NCI-H128 (cell line): ENCODE data around the gene TRAPPC12.
"Not testable (repeated sequence)": the region's sequence is repeated elsewhere in the genome, so short reads cannot be mapped to it uniquely, and the experiment has no call there.

Experiments used
- DNase-seq: peaks from one replicate; lab custom pipeline; 2025; ENCODE audit not compliant: unreplicated experiment; lab: John Stamatoyannopoulos, UW

TRAPPC12 gene

DNA sequence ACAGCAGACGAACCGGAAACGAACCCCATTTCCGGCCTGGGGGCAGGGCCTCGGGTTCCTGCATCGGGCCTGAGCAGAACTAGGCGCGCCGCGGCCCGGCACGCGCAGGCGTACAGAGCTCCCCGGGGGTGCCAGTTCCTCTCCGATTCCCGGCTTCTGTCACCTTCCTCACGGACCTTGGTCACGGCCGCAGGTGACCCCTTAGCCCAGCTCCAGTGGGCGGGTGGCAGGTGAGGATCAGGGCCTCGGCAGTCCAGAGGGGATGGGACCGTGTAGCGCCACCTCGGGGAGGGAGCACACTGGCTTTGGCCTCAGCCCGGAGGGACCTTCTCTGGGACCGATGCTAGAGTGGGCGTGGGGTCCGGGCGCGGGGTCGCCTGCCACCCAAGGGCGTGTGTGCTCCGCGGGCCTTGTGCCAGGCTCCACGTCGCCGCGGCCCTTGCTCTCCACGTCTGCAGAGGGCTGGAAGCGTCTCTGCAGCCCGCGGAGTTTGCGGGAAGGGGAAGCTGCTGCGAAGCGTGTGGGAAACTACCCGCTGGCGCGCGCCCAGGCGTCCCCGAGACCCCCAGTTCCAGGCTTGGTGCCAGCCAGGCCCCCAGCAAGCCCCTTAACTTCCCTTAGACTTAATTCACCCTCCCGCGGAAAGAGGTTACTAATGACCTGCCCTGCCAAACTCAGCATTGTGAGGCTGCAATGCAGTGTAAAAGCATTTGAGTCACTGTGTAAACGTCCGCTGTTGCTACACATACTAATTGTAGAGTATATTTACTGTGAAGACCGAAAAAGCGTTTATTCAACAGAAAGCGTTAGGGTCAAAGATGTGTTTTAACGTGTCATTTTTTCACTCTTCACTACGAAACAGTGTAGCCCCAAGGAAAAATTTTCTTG is at the start of gene TRAPPC12:
Gene TRAPPC12 (plus strand): TSS at position 48 of the 888 bp plus-strand sequence. CDS start 7,930 bp downstream, outside the sequence.
- peak; percentile 87 for DNase-seq

- no peak for DNase-seq
Measured at GRCh38 chr2:3332133-3332532, 47.4 kb upstream of the TRAPPC12 start.

- DNase-seq, result no peak
Measured at GRCh38 chr2:3334392-3335345, 44.8 kb upstream of the TRAPPC12 start.

GRCh38 chr2:3336844-3337243 is 42.6 kb upstream of the TRAPPC12 start:
- no peak for DNase-seq

DNA sequence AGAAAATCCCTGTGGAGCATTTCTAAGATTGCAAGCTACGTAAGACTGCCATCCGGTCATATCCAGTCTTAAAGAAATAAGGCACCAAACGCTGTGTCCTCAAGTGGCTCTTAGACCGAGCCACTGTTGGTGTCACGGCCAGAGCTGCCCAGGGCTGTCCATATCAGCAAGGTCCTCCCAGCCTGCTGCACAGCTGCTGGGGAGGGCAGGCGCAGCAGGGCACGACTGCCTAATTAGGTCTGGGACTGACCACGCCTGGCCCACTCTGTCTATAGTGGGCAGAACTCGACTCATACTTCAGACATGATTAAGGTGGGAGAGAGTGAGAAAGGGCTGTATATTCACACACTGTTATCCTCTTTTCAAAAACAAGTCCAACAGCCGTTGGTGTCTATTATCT is 41.2 kb upstream of the TRAPPC12 start:
- DNase-seq, result no peak

GRCh38 chr2:3340144-3340543 is 39.4 kb upstream of the TRAPPC12 start:
- no peak for DNase-seq

- DNase-seq, result no peak
Measured at GRCh38 chr2:3341336-3341735, 38.2 kb upstream of the TRAPPC12 start.

DNA sequence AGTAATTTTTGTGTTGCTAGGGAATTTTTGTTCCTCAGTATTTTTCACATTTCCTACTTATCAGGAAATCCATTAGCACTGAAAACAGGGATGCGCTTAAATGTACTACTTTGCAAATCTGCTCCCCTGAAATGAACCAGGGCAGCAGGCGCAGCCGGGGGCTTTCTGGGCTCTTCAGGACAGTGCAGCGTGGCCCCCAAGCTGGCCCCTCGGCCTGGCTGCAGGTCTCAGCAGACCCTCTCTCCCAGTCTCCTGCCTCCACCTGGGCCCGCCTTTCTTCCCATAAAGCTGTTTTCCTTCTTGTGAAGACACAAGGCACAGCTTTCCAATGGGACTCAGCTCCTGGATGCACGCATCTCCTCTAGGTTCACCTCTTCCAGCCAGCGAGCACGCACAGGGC is 37.2 kb upstream of the TRAPPC12 start:
- no peak for DNase-seq

DNA sequence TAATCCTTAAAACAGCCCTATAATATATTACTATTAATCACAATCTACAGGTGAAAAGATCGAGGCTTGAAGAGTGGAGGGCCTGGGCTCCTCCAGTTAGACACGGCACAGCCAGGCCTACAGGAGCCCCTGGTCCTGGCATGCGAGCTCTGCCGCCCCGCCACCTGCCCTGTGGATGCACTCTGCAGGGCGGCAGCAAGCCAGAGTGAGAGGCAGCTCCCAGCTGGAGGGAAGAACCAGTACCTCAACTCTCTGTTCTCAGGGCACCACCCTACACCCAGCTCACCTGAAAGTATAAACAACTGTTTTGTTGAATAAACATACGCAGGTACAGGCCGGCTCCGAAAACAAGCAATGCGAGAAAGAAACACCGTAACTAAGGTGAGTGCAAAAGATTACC is 36.5 kb upstream of the TRAPPC12 start:
- no peak for DNase-seq

GRCh38 chr2:3344897-3345296 is 34.6 kb upstream of the TRAPPC12 start:
- DNase-seq, result no peak

- DNase-seq, result no peak
Measured at GRCh38 chr2:3345621-3346020, 33.9 kb upstream of the TRAPPC12 start.

- DNase-seq, result no peak
Measured at GRCh38 chr2:3348767-3349166, 30.7 kb upstream of the TRAPPC12 start.

DNA sequence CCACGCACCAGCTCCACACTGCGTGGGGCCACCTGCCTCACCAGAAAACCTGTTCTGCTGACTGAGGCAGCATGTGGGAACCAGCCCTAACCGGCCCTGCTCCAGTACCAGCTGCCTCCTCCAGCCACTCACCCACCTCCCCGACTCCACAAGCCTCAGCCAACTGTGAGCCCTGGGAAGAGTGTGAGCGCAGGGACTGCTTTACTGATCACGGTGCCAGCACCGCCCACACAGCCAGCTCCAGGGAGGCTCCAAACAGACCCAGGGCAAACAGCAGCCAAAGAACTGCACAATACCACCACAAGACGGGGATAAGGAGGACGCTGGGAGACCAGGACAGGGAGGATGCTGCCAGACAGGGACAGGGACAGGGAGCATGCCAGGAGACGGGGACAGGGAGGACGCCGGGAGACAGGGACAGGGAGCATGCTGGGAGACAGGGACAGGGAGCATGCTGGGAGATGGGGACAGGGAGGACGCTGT is 30.2 kb upstream of the TRAPPC12 start:
- DNase-seq, result peak; percentile 45

GRCh38 chr2:3354986-3355385 is 24.5 kb upstream of the TRAPPC12 start:
- DNase-seq, result peak; percentile 8

GRCh38 chr2:3355951-3356569 is 23.4 kb upstream of the TRAPPC12 start:
- no peak for DNase-seq

- DNase-seq, result no peak
Measured at GRCh38 chr2:3356799-3357198, 22.7 kb upstream of the TRAPPC12 start.

DNA sequence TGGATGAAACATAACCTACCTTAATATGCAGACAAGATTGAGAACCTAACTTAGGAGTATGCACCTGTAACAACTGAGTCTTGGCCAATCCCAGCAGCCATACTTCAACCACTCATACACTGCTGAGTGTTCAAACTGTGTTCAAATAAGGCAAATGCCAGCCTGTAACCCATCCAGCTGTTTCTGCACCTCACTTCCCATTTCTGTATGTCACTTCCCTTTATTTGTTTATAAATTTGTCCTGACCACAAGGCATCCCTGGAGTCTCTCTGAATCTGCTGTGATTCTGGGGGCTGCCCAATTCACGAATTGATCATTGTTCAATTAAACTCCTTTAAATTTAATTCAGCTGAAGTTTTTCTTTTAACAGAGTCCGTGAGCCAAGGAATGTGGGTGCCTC is 22.0 kb upstream of the TRAPPC12 start:
- DNase-seq, result not testable (repeated sequence)

GRCh38 chr2:3357926-3358325 is 21.6 kb upstream of the TRAPPC12 start:
- DNase-seq, result no peak

DNA sequence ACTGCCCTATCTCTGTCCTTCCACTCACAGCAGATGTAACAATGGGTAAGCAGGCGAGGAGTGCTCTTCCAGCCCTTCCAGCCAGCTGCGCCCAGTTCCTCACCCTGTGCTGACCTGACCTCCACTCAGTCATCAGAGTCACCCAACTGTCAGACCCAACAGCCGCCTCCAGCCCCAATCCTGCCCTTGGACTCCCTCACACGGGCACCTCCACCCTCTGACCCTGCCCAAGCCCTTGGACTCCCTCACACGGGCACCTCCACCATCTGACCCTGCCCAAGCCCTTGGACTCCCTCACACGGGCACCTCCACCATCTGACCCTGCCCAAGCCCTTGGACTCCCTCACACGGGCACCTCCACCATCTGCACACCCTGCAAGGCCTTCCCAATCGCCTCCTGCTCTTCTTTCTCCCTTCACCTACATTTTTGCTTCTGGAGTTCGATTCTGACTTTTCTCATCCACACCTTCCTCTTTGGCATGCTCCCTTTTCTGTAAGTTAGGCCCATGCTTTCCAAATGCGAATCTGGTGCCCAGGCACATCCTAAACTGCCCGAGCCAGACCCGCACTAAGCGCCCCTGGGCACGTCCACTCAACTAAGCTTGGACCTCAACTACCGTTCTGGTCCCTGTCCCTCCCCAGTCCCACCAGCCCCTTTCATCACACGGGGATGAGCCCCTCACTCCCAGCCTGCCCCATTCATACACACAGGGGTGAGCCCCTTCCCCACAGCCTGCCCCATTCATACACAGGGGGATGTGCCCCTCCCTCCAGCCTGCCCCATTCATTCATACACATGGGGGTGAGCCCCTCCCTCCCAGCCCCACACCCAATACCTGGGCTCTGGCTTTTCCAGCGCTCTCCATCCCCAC is 17.7 kb upstream of the TRAPPC12 start:
- DNase-seq, result no peak

DNA sequence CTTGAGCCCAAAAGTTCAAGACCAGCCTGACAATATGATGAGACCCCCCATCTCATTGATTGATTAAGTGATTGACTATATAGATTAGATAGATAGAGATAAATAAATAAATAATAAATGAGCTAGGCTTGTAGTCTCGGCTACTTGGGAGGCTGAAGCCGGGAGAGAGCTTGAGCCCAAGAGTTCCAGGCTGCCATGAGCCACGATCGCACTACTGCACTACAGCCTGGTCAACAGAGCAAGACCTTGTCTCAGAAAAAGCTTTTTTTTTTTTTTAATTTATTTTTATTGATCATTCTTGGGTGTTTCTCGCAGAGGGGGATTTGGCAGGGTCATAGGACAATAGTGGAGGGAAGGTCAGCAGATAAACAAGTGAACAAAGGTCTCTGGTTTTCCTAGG is 14.3 kb upstream of the TRAPPC12 start:
- DNase-seq, result no peak
